ENCODE data around the gene SCAMP5.

DNA sequence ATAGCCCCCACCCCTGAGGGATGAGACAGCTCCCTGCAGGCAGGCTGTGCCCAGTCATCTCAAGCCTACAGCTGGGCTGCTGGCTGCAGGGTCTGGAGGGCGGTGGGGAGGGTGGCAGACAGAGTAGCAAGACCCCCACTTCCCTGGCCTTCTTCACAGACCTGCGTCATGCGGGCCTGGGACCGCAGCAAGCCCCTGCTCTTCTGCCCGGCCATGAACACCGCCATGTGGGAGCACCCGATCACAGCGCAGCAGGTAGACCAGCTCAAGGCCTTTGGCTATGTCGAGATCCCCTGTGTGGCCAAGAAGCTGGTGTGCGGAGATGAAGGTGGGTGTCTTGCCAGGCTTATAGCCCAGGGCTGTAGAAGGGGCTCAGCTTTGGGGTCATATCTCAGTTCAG is 53.0 kb downstream of the SCAMP5 start:
- TF ChIP-seq, protein P1, sequence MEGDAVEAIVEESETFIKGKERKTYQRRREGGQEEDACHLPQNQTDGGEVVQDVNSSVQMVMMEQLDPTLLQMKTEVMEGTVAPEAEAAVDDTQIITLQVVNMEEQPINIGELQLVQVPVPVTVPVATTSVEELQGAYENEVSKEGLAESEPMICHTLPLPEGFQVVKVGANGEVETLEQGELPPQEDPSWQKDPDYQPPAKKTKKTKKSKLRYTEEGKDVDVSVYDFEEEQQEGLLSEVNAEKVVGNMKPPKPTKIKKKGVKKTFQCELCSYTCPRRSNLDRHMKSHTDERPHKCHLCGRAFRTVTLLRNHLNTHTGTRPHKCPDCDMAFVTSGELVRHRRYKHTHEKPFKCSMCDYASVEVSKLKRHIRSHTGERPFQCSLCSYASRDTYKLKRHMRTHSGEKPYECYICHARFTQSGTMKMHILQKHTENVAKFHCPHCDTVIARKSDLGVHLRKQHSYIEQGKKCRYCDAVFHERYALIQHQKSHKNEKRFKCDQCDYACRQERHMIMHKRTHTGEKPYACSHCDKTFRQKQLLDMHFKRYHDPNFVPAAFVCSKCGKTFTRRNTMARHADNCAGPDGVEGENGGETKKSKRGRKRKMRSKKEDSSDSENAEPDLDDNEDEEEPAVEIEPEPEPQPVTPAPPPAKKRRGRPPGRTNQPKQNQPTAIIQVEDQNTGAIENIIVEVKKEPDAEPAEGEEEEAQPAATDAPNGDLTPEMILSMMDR (optimal IDR thresholded peaks at IDR 0.05 in 1 of 3, IDR thresholded peaks at IDR 0.05 in 1 of 3, conservative IDR thresholded peaks at IDR 0.05 in 1 of 3; ENCODE audit: extremely low read depth in 1 of 3, insufficient read depth in 2 of 3, low read length in 3 of 3) = no peak
- TF ChIP-seq EZH2 (IDR thresholded peaks at IDR 0.05; ENCODE audit: low read length) = no peak

Measured in keratinocyte (primary cell).